IMR-90 (cell line): ENCODE results near the gene CD8A. TPM values are rescaled to one million over a fixed set of nuclear protein-coding genes. Genes with fewer than 3 reads are reported as not detected.

Experiments
- ATAC-seq: fragments of 200-7000 bp; cut with Tn5 transposase; 2 replicates; pipeline ENCODE4 v1.9.1; 2020; ENCODE audit warnings: low read depth, mild to moderate bottlenecking, moderate library complexity
- BruUV-seq: library from RNA; stranded (reverse); fragments of 400-500 nt; replicated peaks from 2 replicates; lab custom pipeline; 2021; lab: Mats Ljungman, UMichigan
- CTCF ChIA-PET: fragments of 300-600 bp; formaldehyde crosslinking; extraction: SDS; loops from one replicate; lab custom pipeline; 2021; ENCODE audit warnings: antibody characterized with exemption; lab: Yijun Ruan, JAX
- POLR2A ChIA-PET: fragments of 300-600 bp; sonication (Branson Sonifier 250); formaldehyde crosslinking; loops from one replicate; lab custom pipeline; 2022; ENCODE audit warnings: antibody characterized with exemption; ENCODE audit not compliant: unreplicated experiment; lab: Charles Lee
- DNase-seq: peaks from one replicate; pipeline ENCODE4 v3.0.0; 2013
- H2AFZ ChIP-seq: replicated peaks from 2 replicates; pipeline ENCODE3; 2013; ENCODE audit warnings: low read length, mild to moderate bottlenecking; ENCODE audit not compliant: poor library complexity
- H2AK5ac ChIP-seq: 2 replicates; pipeline ENCODE4 v1.6.1; 2013; ENCODE audit warnings: low read depth, low read length, inconsistent platforms
- H2AK9ac ChIP-seq: replicated peaks from 2 replicates; pipeline ENCODE3; 2013; ENCODE audit warnings: mild to moderate bottlenecking, low read depth, low read length, moderate library complexity; ENCODE audit not compliant: poor library complexity
- H2BK120ac ChIP-seq: 2 replicates; pipeline ENCODE4 v1.6.1; 2013; ENCODE audit warnings: low read depth, low read length, inconsistent platforms
- H2BK15ac ChIP-seq: 3 replicates; pipeline ENCODE4 v1.6.1; 2013; ENCODE audit warnings: low read depth, low read length, inconsistent platforms
- H2BK20ac ChIP-seq: 2 replicates; pipeline ENCODE4 v1.6.1; 2013; ENCODE audit warnings: low read depth, mild to moderate bottlenecking, inconsistent platforms, low read length, moderate library complexity
- H2BK5ac ChIP-seq: 2 replicates; pipeline ENCODE4 v1.6.1; 2013; ENCODE audit warnings: mild to moderate bottlenecking, low read depth, low read length, inconsistent platforms; ENCODE audit not compliant: poor library complexity, severe bottlenecking
- H3K14ac ChIP-seq: replicated peaks from 2 replicates; pipeline ENCODE4 v1.6.1; 2013; ENCODE audit warnings: low read depth, low read length, inconsistent platforms
- H3K18ac ChIP-seq: 2 replicates; pipeline ENCODE4 v1.6.1; 2013; ENCODE audit warnings: low read depth, low read length, control low read depth
- H3K23ac ChIP-seq: 2 replicates; pipeline ENCODE4 v1.6.1; 2013; ENCODE audit warnings: low read depth, low read length, inconsistent platforms
- H3K27ac ChIP-seq: 2 replicates; pipeline ENCODE4 v1.5.1; 2013; ENCODE audit warnings: mild to moderate bottlenecking, control low read depth, low read length; ENCODE audit not compliant: insufficient read depth
- H3K27me3 ChIP-seq: 2 replicates; pipeline ENCODE4 v1.6.1; 2013; ENCODE audit warnings: low read length; ENCODE audit not compliant: control insufficient read depth, insufficient read depth
- H3K36me3 ChIP-seq: 2 replicates; pipeline ENCODE4 v1.6.1; 2013; ENCODE audit warnings: low read length, mixed read lengths; ENCODE audit not compliant: control insufficient read depth, insufficient read depth
- H3K4ac ChIP-seq: 2 replicates; pipeline ENCODE4 v1.6.1; 2013; ENCODE audit warnings: low read depth, low read length, inconsistent platforms
- H3K4me1 ChIP-seq: 2 replicates; pipeline ENCODE4 v1.6.1; 2013; ENCODE audit warnings: low read length, mixed read lengths; ENCODE audit not compliant: control insufficient read depth, insufficient read depth
- H3K4me2 ChIP-seq: 2 replicates; pipeline ENCODE4 v1.6.1; 2013; ENCODE audit warnings: low read depth, mild to moderate bottlenecking, control low read depth, low read length, moderate library complexity
- H3K4me3 ChIP-seq: 2 replicates; pipeline ENCODE4 v1.5.1; 2013; ENCODE audit warnings: low read depth, mild to moderate bottlenecking, control low read depth, low read length, moderate library complexity; ENCODE audit not compliant: insufficient read depth
- H3K56ac ChIP-seq: 2 replicates; pipeline ENCODE4 v1.6.1; 2013; ENCODE audit warnings: low read length, inconsistent platforms; ENCODE audit not compliant: insufficient read depth; ENCODE audit errors: extremely low read depth
- H3K79me1 ChIP-seq, 2 experiments: 2 replicates each; pipeline ENCODE4 v1.6.1; 2013; ENCODE audit warnings: low read length in 2 of 2, inconsistent platforms in 1 of 2, low read depth in 1 of 2
- H3K9ac ChIP-seq: 2 replicates; pipeline ENCODE4 v1.6.1; 2013; ENCODE audit warnings: low read depth, low read length, control low read depth
- H3K9me1 ChIP-seq: 2 replicates; pipeline ENCODE4 v1.6.1; 2013; ENCODE audit warnings: low read length, inconsistent platforms; ENCODE audit not compliant: insufficient read depth
- H3K9me3 ChIP-seq: 2 replicates; pipeline ENCODE4 v1.6.1; 2013; ENCODE audit warnings: low read length; ENCODE audit not compliant: control insufficient read depth, insufficient read depth
- H4K20me1 ChIP-seq: 2 replicates; pipeline ENCODE4 v1.6.1; 2013; ENCODE audit warnings: low read length, inconsistent platforms; ENCODE audit not compliant: insufficient read depth
- H4K5ac ChIP-seq: 2 replicates; pipeline ENCODE4 v1.6.1; 2013; ENCODE audit warnings: mild to moderate bottlenecking, low read depth, low read length, control low read depth
- H4K8ac ChIP-seq, 2 experiments: 2 replicates each; pipeline ENCODE4 v1.6.1; 2013; ENCODE audit warnings: low read depth in 2 of 2, low read length in 2 of 2, control low read depth in 1 of 2, inconsistent platforms in 1 of 2
- H4K91ac ChIP-seq: 2 replicates; pipeline ENCODE4 v1.6.1; 2013; ENCODE audit warnings: low read depth, low read length, inconsistent platforms; ENCODE audit not compliant: insufficient read depth
- BHLHE40 ChIP-seq: fragments of 150-350 bp; IDR thresholded peaks from 2 replicates; pipeline ENCODE4 v1.6.1; 2016; ENCODE audit warnings: mild to moderate bottlenecking, low read depth, low read length
- CHD1 ChIP-seq: IDR thresholded peaks from 2 replicates; pipeline ENCODE4 v1.6.1; 2012; ENCODE audit warnings: low read depth, low read length, improper control_type of control experiment
- ELK1 ChIP-seq: fragments of 150-350 bp; IDR thresholded peaks from 2 replicates; pipeline ENCODE4 v1.6.1; 2016; ENCODE audit warnings: low read depth, mild to moderate bottlenecking, low read length, moderate library complexity, borderline replicate concordance
- FOS ChIP-seq: fragments of 150-350 bp; IDR thresholded peaks from 2 replicates; pipeline ENCODE4 v1.6.1; 2016; ENCODE audit warnings: low read depth, low read length
- MAFK ChIP-seq: IDR thresholded peaks from 2 replicates; pipeline ENCODE4 v1.6.1; 2012; ENCODE audit warnings: low read depth, low read length, improper control_type of control experiment
- MAZ ChIP-seq: IDR thresholded peaks from 2 replicates; pipeline ENCODE4 v1.6.1; 2012; ENCODE audit warnings: low read depth, mild to moderate bottlenecking, low read length, improper control_type of control experiment, moderate library complexity, borderline replicate concordance
- NFE2L2 ChIP-seq: fragments of 150-350 bp; IDR thresholded peaks from 2 replicates; pipeline ENCODE4 v1.6.1; 2016; ENCODE audit warnings: low read depth, mild to moderate bottlenecking, low read length
- POLR2A ChIP-seq: IDR thresholded peaks from 2 replicates; pipeline ENCODE4 v1.6.1; 2012; ENCODE audit warnings: mild to moderate bottlenecking, low read depth, low read length
- RAD21 ChIP-seq: IDR thresholded peaks from 2 replicates; pipeline ENCODE4 v1.6.1; 2012; ENCODE audit warnings: low read length, improper control_type of control experiment
- RCOR1 ChIP-seq: IDR thresholded peaks from 2 replicates; pipeline ENCODE4 v1.6.1; 2012; ENCODE audit warnings: mild to moderate bottlenecking, low read length, improper control_type of control experiment; ENCODE audit not compliant: insufficient replicate concordance
- RFX5 ChIP-seq: IDR thresholded peaks from 2 replicates; pipeline ENCODE4 v1.8.0; 2012; ENCODE audit warnings: low read depth, mild to moderate bottlenecking, low read length, moderate library complexity
- SMC3 ChIP-seq: fragments of 150-350 bp; IDR thresholded peaks from 2 replicates; pipeline ENCODE4 v1.6.1; 2016; ENCODE audit warnings: low read depth, mild to moderate bottlenecking, antibody characterized with exemption, low read length, moderate library complexity
- WGBS, 2 experiments: methylation state at CpG; one replicate each; pipeline versions ENCODE4 v1.1.5 to v1.1.7; 2013; ENCODE audit warnings: missing lambda C conversion rate in 2 of 2; ENCODE audit not compliant: insufficient read length in 1 of 2; ENCODE audit errors: extremely low coverage in 2 of 2; 5-methylcytosine and 5-hydroxymethylcytosine counted together
- dilution Hi-C: fragments of 300-500 bp; cut with HindIII; formaldehyde crosslinking; loops from one replicate; pipeline ENCODE4 v1.14.3; 2018; ENCODE audit warnings: low sequenced_read_pairs; ENCODE audit not compliant: unreplicated experiment
- in situ Hi-C: fragments of 300-500 bp; cut with MboI; formaldehyde crosslinking; loops from 3 replicates; pipeline ENCODE4 v1.14.3; 2019; ENCODE audit warnings: low sequenced_read_pairs, inconsistent platforms, mixed read lengths
- intact Hi-C: fragments of 100-400 bp; cut with micrococcal nuclease; formaldehyde crosslinking; loops from 2 replicates; pipeline ENCODE4 v1.10.0; 2022
- polyA plus RNA-seq, 3 experiments: library from polyadenylated mRNA; depleted of rRNA; stranded (reverse); fragments of >200 nt; gene quantifications; 2 replicates each; pipeline ENCODE4 v1.2.3, GENCODE V29; 2012; ENCODE audit warnings: low replicate concordance in 1 of 3
- total RNA-seq: library from RNA; depleted of rRNA; stranded (reverse); fragments of >200 nt; gene quantifications from 2 replicates; pipeline ENCODE4 v1.2.3, GENCODE V29; 2012
- TF ChIP-seq, protein P1 (sequence below): conservative IDR thresholded peaks from 2 replicates; pipeline ENCODE4 v1.5.1; 2012; ENCODE audit warnings: mild to moderate bottlenecking, low read depth, low read length, improper control_type of control experiment

The CD8A gene
- total and polyA plus RNA-seq, 2 of the 4 experiments (the other 2 are of a cell fraction), result not detected

DNA sequence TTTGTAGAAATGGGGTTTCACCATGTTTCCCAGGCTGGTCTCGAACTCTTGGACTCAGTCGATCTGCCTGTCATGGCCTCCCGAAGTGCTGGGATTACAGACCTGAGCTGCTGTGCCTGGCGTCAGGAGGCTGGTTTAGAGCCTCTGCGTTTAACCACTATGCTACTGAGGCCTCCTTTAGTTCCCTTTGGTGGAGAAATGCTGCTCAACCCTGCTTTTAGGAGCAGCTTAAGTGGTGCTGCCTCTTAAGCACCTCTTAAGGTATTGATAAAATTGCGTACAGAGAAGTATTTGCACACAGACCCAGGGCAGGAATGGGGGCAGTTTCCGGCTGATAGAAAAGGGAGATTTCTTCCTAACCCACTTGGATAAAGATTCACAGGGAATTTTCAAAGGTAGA, 8.0 kb downstream of the CD8A start:
- POLR2A ChIA-PET, result no interaction called here
- Histone ChIP-seq H2AK5ac (no peak overlapping the region), H3K18ac (no peak overlapping the region), H2BK120ac (no peak overlapping the region), H2AFZ (no peak overlapping the region), H4K5ac (no peak overlapping the region), H4K8ac (no peak overlapping the region), H4K20me1 (no peaks in the 10 kb centered on the region), H3K9me1 (no peaks in the 10 kb centered on the region; the same call in 1 of the 2 replicates), H3K9ac (no peak overlapping the region), H3K4me1 (no peaks in the 10 kb centered on the region), H3K56ac (no peak overlapping the region), H4K91ac (no peak overlapping the region), H3K4me3 (no peak overlapping the region), H3K79me1 (no peaks in the 10 kb centered on the region), H3K4ac (no peak overlapping the region), H3K14ac (no peak overlapping the region), H3K27me3 (peaks cover 25% of the 10 kb centered on the region), H2AK9ac (no peak overlapping the region), H3K36me3 (no peaks in the 10 kb centered on the region), H2BK5ac (no peak overlapping the region), H3K9me3 (no peaks in the 10 kb centered on the region), H3K4me2 (no peak overlapping the region), H2BK15ac (no peak overlapping the region), H3K23ac (no peak overlapping the region), H2BK20ac (no peak overlapping the region), H3K27ac (no peak overlapping the region)
- 82% methylated on average over 4 of the region's 7 CpGs; no CpG with 5 or more reads in 1 of the 2 experiments for WGBS, 2 experiments
- no peak for TF ChIP-seq RAD21
- TF ChIP-seq NFE2L2, result no peak
- no peak for TF ChIP-seq FOS
- TF ChIP-seq BHLHE40, result no peak
- no peak for TF ChIP-seq SMC3
- TF ChIP-seq, protein P1, sequence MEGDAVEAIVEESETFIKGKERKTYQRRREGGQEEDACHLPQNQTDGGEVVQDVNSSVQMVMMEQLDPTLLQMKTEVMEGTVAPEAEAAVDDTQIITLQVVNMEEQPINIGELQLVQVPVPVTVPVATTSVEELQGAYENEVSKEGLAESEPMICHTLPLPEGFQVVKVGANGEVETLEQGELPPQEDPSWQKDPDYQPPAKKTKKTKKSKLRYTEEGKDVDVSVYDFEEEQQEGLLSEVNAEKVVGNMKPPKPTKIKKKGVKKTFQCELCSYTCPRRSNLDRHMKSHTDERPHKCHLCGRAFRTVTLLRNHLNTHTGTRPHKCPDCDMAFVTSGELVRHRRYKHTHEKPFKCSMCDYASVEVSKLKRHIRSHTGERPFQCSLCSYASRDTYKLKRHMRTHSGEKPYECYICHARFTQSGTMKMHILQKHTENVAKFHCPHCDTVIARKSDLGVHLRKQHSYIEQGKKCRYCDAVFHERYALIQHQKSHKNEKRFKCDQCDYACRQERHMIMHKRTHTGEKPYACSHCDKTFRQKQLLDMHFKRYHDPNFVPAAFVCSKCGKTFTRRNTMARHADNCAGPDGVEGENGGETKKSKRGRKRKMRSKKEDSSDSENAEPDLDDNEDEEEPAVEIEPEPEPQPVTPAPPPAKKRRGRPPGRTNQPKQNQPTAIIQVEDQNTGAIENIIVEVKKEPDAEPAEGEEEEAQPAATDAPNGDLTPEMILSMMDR, result no peak
- no peak for TF ChIP-seq MAZ
- TF ChIP-seq MAFK, result no peak
- no peak for TF ChIP-seq CHD1
- TF ChIP-seq ELK1, result no peak
- no peak for TF ChIP-seq POLR2A
- TF ChIP-seq RCOR1, result no peak
- TF ChIP-seq RFX5, result no peak
- in situ Hi-C loops (no loop called here), dilution Hi-C loops (no loop called here), intact Hi-C loops (no loop called here)
- no peak for ATAC-seq
- BruUV-seq, result no TSS peak
- no peak for DNase-seq
- CTCF ChIA-PET, result no interaction called here
